ENCODE measurements around the gene FER.

GRCh38 chr5:109089191-109089590 is 341.5 kb downstream of the FER start:
- no peak for TF ChIP-seq IKZF4 (CRISPR knock-in tag; IDR thresholded peaks at IDR 0.05; ENCODE audit: borderline replicate concordance, low read depth, not compliant biosample characterization)
- no peak for TF ChIP-seq SOX5 (CRISPR knock-in tag; IDR thresholded peaks at IDR 0.05; ENCODE audit: borderline replicate concordance)

All from HepG2 (cell line).